ENCODE measurements around the gene DNAJC1. TPM values are rescaled to one million over a fixed set of nuclear protein-coding genes. Genes with fewer than 3 reads are reported as not detected.

DNAJC1 gene
- total and polyA plus RNA-seq, 2 of the 4 experiments (the other 2 are of a cell fraction) = 12.7 to 13.3 TPM

- Histone ChIP-seq H3K27ac (ENCODE audit: insufficient read depth, low read length) (no peak overlapping the region), H3K4ac (ENCODE audit: low read depth, low read length) (no peak overlapping the region), H3K14ac (replicated peaks; ENCODE audit: low read depth, low read length) (no peak overlapping the region), H4K91ac (ENCODE audit: insufficient read depth, low read depth, low read length) (no peak overlapping the region), H2AK5ac (ENCODE audit: low read depth, low read length) (no peak overlapping the region), H3K23ac (ENCODE audit: low read depth, low read length) (no peak overlapping the region), H2AK9ac (replicated peaks; ENCODE audit: low read depth, low read length, poor library complexity) (no peak overlapping the region), H3K4me1 (ENCODE audit: control insufficient read depth, insufficient read depth, low read length) (no peaks in the 10 kb centered on the region), H3K9ac (ENCODE audit: low read depth, low read length) (no peak overlapping the region), H2AFZ (replicated peaks; ENCODE audit: low read length, poor library complexity) (no peak overlapping the region), H3K9me1 (ENCODE audit: insufficient read depth, low read length) (no peaks in the 10 kb centered on the region), H2BK120ac (ENCODE audit: low read depth, low read length) (no peak overlapping the region), H4K8ac (ENCODE audit: low read depth in 2 of 2, low read length in 2 of 2) (no peak overlapping the region), H3K4me2 (ENCODE audit: low read depth, low read length) (no peak overlapping the region), H3K36me3 (ENCODE audit: control insufficient read depth, insufficient read depth, low read length) (no peaks in the 10 kb centered on the region), H3K4me3 (ENCODE audit: insufficient read depth, low read depth, low read length) (no peak overlapping the region), H3K56ac (ENCODE audit: extremely low read depth, insufficient read depth, low read length) (no peak overlapping the region), H3K27me3 (ENCODE audit: control insufficient read depth, insufficient read depth, low read length) (no peaks in the 10 kb centered on the region), H3K18ac (ENCODE audit: low read depth, low read length) (no peak overlapping the region), H4K20me1 (ENCODE audit: insufficient read depth, low read length) (no peaks in the 10 kb centered on the region), H4K5ac (ENCODE audit: low read depth, low read length) (no peak overlapping the region), H3K9me3 (ENCODE audit: control insufficient read depth, insufficient read depth, low read length) (0 out of 2 replicates have a peak, but pooled peaks cover 2% of the 10 kb centered on the region), H2BK20ac (ENCODE audit: low read depth, low read length) (no peak overlapping the region), H3K79me1 (ENCODE audit: low read depth in 1 of 2, low read length in 2 of 2) (no peaks in the 10 kb centered on the region; a peak in 1 of 4 replicates), H2BK15ac (ENCODE audit: low read depth, low read length) (no peak overlapping the region), H2BK5ac (ENCODE audit: low read depth, low read length, poor library complexity, severe bottlenecking) (no peak overlapping the region)
- CTCF ChIA-PET = no interaction called here
- no CpG with 5 or more reads among the region's 1 CpG for WGBS, 2 experiments (ENCODE audit: extremely low coverage in 2 of 2, insufficient read length in 1 of 2)
- POLR2A ChIA-PET (ENCODE audit: unreplicated experiment) = no interaction called here
- no TSS peak for BruUV-seq (replicated peaks)
- TF ChIP-seq MXI1 (IDR thresholded peaks at IDR 0.05; ENCODE audit: borderline replicate concordance, low read depth, low read length) = no peak
- TF ChIP-seq POLR2A (IDR thresholded peaks at IDR 0.05; ENCODE audit: low read depth, low read length) = no peak
- no peak for TF ChIP-seq MAZ (IDR thresholded peaks at IDR 0.05; ENCODE audit: borderline replicate concordance, low read depth, low read length)
- TF ChIP-seq, protein P1, sequence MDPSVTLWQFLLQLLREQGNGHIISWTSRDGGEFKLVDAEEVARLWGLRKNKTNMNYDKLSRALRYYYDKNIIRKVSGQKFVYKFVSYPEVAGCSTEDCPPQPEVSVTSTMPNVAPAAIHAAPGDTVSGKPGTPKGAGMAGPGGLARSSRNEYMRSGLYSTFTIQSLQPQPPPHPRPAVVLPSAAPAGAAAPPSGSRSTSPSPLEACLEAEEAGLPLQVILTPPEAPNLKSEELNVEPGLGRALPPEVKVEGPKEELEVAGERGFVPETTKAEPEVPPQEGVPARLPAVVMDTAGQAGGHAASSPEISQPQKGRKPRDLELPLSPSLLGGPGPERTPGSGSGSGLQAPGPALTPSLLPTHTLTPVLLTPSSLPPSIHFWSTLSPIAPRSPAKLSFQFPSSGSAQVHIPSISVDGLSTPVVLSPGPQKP (IDR thresholded peaks at IDR 0.05; ENCODE audit: borderline replicate concordance, low read depth, low read length) = no peak
- TF ChIP-seq NFE2L2 (IDR thresholded peaks at IDR 0.05; ENCODE audit: low read depth, low read length) = no peak
- TF ChIP-seq CHD1 (IDR thresholded peaks at IDR 0.05; ENCODE audit: low read depth, low read length) = no peak
- TF ChIP-seq, protein P2, sequence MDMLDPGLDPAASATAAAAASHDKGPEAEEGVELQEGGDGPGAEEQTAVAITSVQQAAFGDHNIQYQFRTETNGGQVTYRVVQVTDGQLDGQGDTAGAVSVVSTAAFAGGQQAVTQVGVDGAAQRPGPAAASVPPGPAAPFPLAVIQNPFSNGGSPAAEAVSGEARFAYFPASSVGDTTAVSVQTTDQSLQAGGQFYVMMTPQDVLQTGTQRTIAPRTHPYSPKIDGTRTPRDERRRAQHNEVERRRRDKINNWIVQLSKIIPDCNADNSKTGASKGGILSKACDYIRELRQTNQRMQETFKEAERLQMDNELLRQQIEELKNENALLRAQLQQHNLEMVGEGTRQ (IDR thresholded peaks at IDR 0.05; ENCODE audit: low read depth, low read length) = no peak
- ATAC-seq (ENCODE audit: low read depth) (no peak), DNase-seq (no peak)
- intact Hi-C loops (cut with micrococcal nuclease) = no loop called here
- in situ Hi-C loops (cut with MboI; ENCODE audit: low sequenced_read_pairs) = no loop called here
- dilution Hi-C loops (cut with HindIII; ENCODE audit: low sequenced_read_pairs, unreplicated experiment) = no loop called here
Observed at GRCh38 chr10:21895932-21896331, 107.6 kb downstream of the DNAJC1 start.

All from IMR-90 (cell line).